Tibial artery (tissue), 4 donors: ENCODE measurements around the gene PALLD.
A peak's percentile ranks its signal among the peaks of the same experiment; 100 is the strongest.

ENCODE experiments used
- DNase-seq, 2 donors: peaks; one replicate each; pipeline ENCODE4 v3.0.0-alpha.2; 2019
- H3K27ac ChIP-seq, 2 donors: fragments of 200-600 bp; sonication (generic) in 1 of 2; 1 replicate in 1 of 2; 2 replicates in 1 of 2; pipeline ENCODE4 v1.5.1; 2018 to 2019; ENCODE audit warnings: mild to moderate bottlenecking in 1 of 2
- H3K27me3 ChIP-seq, 2 donors: fragments of 200-600 bp; sonication (generic) in 1 of 2; one replicate each; pipeline versions ENCODE4 v1.5.1 to v1.6.0; 2016 to 2019
- H3K36me3 ChIP-seq, 3 donors: fragments of 200-600 bp; sonication (generic) in 2 of 3; one replicate each; pipeline ENCODE4 v1.5.1; 2016 to 2019; ENCODE audit warnings: mild to moderate bottlenecking in 2 of 3
- H3K4me1 ChIP-seq, 4 donors: fragments of 200-600 bp; sonication (generic) in 2 of 4; 1 replicate in 3 of 4; 2 replicates in 1 of 4; pipeline ENCODE4 v1.5.1; 2016 to 2019
- H3K4me3 ChIP-seq, 2 donors: fragments of 200-600 bp; sonication (generic) in 1 of 2; 1 replicate in 1 of 2; 2 replicates in 1 of 2; pipeline ENCODE4 v1.5.1; 2018 to 2019; ENCODE audit warnings: mild to moderate bottlenecking in 2 of 2
- H3K9me3 ChIP-seq, 3 donors: fragments of 200-600 bp; sonication (generic) in 1 of 3; one replicate each; pipeline ENCODE4 v1.5.1; 2016 to 2019
- CTCF ChIP-seq, 2 experiments: fragments of 200-600 bp in 1 of 2; fragments of 450-650 bp in 1 of 2; IDR thresholded peaks; one replicate each; pipeline ENCODE4 v1.5.1; 2017 to 2019; ENCODE audit warnings: antibody characterized with exemption in 2 of 2, mild to moderate bottlenecking in 1 of 2, moderate library complexity in 1 of 2
- intact Hi-C: fragments of 100-400 bp; cut with DNase I; formaldehyde crosslinking; loops from one replicate; pipeline ENCODE4 v1.15.0; 2023; ENCODE audit warnings: low total_unique reads

PALLD gene

GRCh38 chr4:168655182-168655581, 158.3 kb downstream of the PALLD start:
- intact Hi-C loops = no loop called here
- H3K27ac ChIP-seq = no peak overlapping the region
- H3K36me3 ChIP-seq = no peaks in the 10 kb centered on the region
- no peaks in the 10 kb centered on the region for H3K9me3 ChIP-seq
- no peaks in the 10 kb centered on the region for H3K27me3 ChIP-seq
- DNase-seq = no peak
- H3K4me3 ChIP-seq = no peak overlapping the region
- H3K4me1 ChIP-seq = peaks cover 0 to 22% (median 12%) of the 10 kb centered on the region in 4 donors
- no peak for TF ChIP-seq CTCF (IDR thresholded peaks at IDR 0.05)

- no peak for DNase-seq
- intact Hi-C loops = no loop called here
- Histone ChIP-seq H3K4me1 (peaks cover 0 to 22% (median 12%) of the 10 kb centered on the region in 4 donors), H3K9me3 (no peaks in the 10 kb centered on the region), H3K36me3 (no peaks in the 10 kb centered on the region), H3K27ac (no peak overlapping the region), H3K4me3 (no peak overlapping the region), H3K27me3 (no peaks in the 10 kb centered on the region)
- no peak for TF ChIP-seq CTCF (IDR thresholded peaks at IDR 0.05)
Observed at GRCh38 chr4:168656055-168656660, 159.3 kb downstream of the PALLD start.

GRCh38 chr4:168656946-168657473, 160.2 kb downstream of the PALLD start:
- DNase-seq = no peak
- intact Hi-C loops = no loop called here
- Histone ChIP-seq H3K4me3 (no peak overlapping the region), H3K27me3 (no peaks in the 10 kb centered on the region), H3K27ac (peak overlapping the region in 1 of 2 donors; percentile 18), H3K4me1 (peaks cover 0 to 22% (median 12%) of the 10 kb centered on the region in 4 donors), H3K9me3 (no peaks in the 10 kb centered on the region), H3K36me3 (no peaks in the 10 kb centered on the region)
- TF ChIP-seq CTCF (IDR thresholded peaks at IDR 0.05) = no peak

GRCh38 chr4:168658751-168659150, 161.9 kb downstream of the PALLD start:
- intact Hi-C loops = no loop called here
- peaks cover 0 to 27% (median 12%) of the 10 kb centered on the region in 4 donors for H3K4me1 ChIP-seq
- no peaks in the 10 kb centered on the region for H3K9me3 ChIP-seq

GRCh38 chr4:168659741-168660465, 163.1 kb downstream of the PALLD start:
- Histone ChIP-seq H3K9me3 (no peaks in the 10 kb centered on the region), H3K36me3 (no peaks in the 10 kb centered on the region), H3K4me3 (no peak overlapping the region), H3K27me3 (no peaks in the 10 kb centered on the region), H3K4me1 (peaks cover 0 to 24% (median 12%) of the 10 kb centered on the region in 4 donors), H3K27ac (no peak overlapping the region)
- no peak for TF ChIP-seq CTCF (IDR thresholded peaks at IDR 0.05)
- intact Hi-C loops = no loop called here
- no peak for DNase-seq

More at GRCh38 chr4:168658751-168659150, 161.9 kb downstream of the PALLD start:
- no peak for TF ChIP-seq CTCF (IDR thresholded peaks at IDR 0.05)
- DNase-seq = no peak
- H3K27me3 ChIP-seq = no peaks in the 10 kb centered on the region
- no peak overlapping the region for H3K4me3 ChIP-seq
- H3K36me3 ChIP-seq = no peaks in the 10 kb centered on the region
- H3K27ac ChIP-seq = no peak overlapping the region
